Measurements from ENCODE around the gene GAS2L1. TPM values are rescaled to one million over a fixed set of nuclear protein-coding genes. Genes with fewer than 3 reads are reported as not detected.

GAS2L1 gene
- total RNA-seq, 1 experiment from 2014 or later, result 22.7 TPM

DNA sequence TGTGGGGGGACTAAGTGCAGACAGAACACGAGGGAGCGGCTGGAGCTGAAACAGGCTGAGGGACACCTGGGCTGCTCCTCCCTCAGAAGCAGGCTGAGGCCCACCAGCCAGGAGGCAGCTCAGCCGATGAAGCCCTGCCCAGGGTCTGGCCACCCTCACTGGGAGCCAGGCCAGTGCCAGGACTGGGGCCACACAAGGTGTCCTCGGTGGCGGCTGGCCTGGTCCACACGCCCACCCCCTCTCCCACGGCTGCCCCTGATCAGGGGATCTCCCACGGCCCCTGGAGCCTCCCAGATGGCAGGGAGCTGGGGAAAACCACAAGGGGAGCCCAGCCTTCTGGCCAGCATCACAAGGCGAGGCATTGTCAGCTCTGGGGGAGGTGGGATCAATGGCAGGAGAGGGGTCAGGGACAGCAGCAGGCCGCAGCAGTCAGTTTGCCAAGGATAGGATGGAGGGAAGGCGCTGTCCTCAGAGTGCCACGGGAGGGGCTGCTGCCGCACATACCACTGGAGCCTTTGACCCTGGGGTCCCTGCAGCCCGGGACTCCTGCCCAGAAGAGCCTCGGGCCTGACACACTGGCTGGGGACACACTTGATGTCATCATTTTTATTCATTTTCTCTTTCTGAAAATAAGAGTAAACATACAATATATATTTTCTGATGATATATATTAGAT, 20.8 kb downstream of the GAS2L1 start:
- H3K4me1 ChIP-seq (ENCODE audit: insufficient read depth, low read length, poor library complexity, severe bottlenecking), result no peaks in the 10 kb centered on the region

DNA sequence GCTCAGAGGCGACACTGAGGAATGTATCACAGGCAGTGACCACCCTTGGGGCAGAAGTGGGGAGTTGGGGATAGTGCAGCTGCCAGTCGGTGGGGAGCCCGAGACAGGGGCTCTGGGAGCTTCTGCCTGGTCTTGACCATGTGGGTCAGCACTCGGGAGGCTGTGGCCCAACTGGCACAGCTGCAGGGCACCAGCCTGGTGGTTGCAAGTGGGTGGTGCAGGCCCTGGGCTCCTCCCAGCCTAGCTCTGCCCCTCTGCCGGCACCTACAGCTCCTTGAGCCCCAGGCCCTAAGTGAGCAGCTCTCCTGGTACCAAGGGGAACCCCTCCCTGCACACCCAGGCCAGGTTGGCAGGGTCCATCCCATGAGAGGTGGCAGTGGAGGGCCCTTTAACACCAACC, 21.6 kb downstream of the GAS2L1 start:
- peaks cover 4% of the 10 kb centered on the region for H3K4me1 ChIP-seq (ENCODE audit: insufficient read depth, low read length, poor library complexity, severe bottlenecking)
- TF ChIP-seq EZH2 (IDR thresholded peaks at IDR 0.05; ENCODE audit: borderline replicate concordance, low read depth, low read length, poor library complexity, severe bottlenecking), result no peak
- TF ChIP-seq, protein P1, sequence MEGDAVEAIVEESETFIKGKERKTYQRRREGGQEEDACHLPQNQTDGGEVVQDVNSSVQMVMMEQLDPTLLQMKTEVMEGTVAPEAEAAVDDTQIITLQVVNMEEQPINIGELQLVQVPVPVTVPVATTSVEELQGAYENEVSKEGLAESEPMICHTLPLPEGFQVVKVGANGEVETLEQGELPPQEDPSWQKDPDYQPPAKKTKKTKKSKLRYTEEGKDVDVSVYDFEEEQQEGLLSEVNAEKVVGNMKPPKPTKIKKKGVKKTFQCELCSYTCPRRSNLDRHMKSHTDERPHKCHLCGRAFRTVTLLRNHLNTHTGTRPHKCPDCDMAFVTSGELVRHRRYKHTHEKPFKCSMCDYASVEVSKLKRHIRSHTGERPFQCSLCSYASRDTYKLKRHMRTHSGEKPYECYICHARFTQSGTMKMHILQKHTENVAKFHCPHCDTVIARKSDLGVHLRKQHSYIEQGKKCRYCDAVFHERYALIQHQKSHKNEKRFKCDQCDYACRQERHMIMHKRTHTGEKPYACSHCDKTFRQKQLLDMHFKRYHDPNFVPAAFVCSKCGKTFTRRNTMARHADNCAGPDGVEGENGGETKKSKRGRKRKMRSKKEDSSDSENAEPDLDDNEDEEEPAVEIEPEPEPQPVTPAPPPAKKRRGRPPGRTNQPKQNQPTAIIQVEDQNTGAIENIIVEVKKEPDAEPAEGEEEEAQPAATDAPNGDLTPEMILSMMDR (conservative IDR thresholded peaks at IDR 0.05; ENCODE audit: low read depth, low read length), result no peak
- CTCF ChIA-PET, result no interaction called here
- H3K9me3 ChIP-seq (ENCODE audit: low read depth, low read length, poor library complexity, severe bottlenecking), result no peaks in the 10 kb centered on the region
- no peak overlapping the region for H3K27ac ChIP-seq (ENCODE audit: low read depth, low read length, poor library complexity, severe bottlenecking)
- no peaks in the 10 kb centered on the region for H3K36me3 ChIP-seq (ENCODE audit: insufficient read depth, low read length, poor library complexity, severe bottlenecking)
- no peak for DNase-seq (ENCODE audit: low spot score)
- POLR2A ChIA-PET (ENCODE audit: low non-redundant PET), result no interaction called here
- intact Hi-C loops (cut with micrococcal nuclease; ENCODE audit: unreplicated experiment), result no loop called here
- H3K27me3 ChIP-seq (replicated peaks; ENCODE audit: insufficient read depth, low read depth, low read length, poor library complexity), result no peaks in the 10 kb centered on the region
- H3K4me3 ChIP-seq (ENCODE audit: low read depth, low read length, poor library complexity, severe bottlenecking), result no peak overlapping the region
- BruUV-seq (replicated peaks), result TSS peak; percentile 63

More for the DNA sequence above, 20.8 kb downstream of the GAS2L1 start:
- H3K36me3 ChIP-seq (ENCODE audit: insufficient read depth, low read length, poor library complexity, severe bottlenecking), result no peaks in the 10 kb centered on the region
- BruUV-seq (replicated peaks), result no TSS peak
- ChIA-PET CTCF (no interaction called here), POLR2A (ENCODE audit: low non-redundant PET) (no interaction called here)
- no peak overlapping the region for H3K4me3 ChIP-seq (ENCODE audit: low read depth, low read length, poor library complexity, severe bottlenecking)
- no peaks in the 10 kb centered on the region for H3K27me3 ChIP-seq (replicated peaks; ENCODE audit: insufficient read depth, low read depth, low read length, poor library complexity)
- intact Hi-C loops (cut with micrococcal nuclease; ENCODE audit: unreplicated experiment), result no loop called here
- DNase-seq (ENCODE audit: low spot score), result no peak
- H3K9me3 ChIP-seq (ENCODE audit: low read depth, low read length, poor library complexity, severe bottlenecking), result no peaks in the 10 kb centered on the region
- H3K27ac ChIP-seq (ENCODE audit: low read depth, low read length, poor library complexity, severe bottlenecking), result no peak overlapping the region
- TF ChIP-seq, protein P1 (conservative IDR thresholded peaks at IDR 0.05; ENCODE audit: low read depth, low read length), result no peak
- no peak for TF ChIP-seq EZH2 (IDR thresholded peaks at IDR 0.05; ENCODE audit: borderline replicate concordance, low read depth, low read length, poor library complexity, severe bottlenecking)

DNA sequence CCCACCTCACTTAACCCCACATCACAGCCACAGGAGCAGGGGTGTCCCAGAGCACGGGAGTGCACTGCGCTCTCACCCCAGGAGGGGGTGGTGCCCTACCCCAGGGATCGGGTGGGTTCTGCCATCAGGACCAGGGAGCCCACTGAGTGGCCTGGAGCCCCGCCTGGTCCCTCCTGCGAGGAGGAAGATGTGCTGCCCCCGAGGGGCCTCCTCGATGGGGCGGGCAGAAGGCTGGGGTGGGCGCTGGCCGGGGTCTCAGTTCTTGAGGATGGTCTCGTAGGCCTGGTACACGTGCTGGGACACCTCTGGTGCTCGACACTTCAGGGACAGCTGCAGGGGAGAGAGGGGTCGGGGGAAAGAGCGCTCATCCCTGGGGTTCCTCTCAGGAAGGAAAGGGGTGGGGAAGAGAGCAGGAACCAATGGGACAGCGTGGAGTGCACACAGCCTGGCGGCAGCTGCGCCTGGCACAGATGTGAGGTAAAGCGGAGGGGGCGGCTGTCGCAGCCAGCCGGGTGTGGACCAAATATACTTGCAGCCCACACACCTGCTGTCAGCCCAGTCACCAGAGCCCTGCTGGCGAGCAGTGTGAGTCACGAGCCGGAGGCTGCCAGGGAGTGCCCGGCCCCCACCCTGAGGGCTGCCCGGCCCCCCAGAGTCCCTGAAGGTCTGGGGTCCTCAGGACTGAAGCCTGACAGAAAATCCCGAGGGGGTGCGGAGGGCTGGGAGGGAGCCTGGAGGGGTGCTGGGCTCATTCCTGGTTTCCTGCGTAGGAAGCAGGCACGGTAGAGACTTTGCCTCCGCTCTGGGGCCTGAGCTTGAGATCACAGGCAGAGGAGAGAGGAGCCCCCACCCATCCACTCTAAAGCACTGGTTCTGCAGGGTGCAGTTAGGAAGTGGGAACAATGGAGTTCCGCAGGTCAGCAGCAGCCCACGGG, 22.4 kb downstream of the GAS2L1 start:
- no peak for DNase-seq (ENCODE audit: low spot score)
- ChIA-PET POLR2A (ENCODE audit: low non-redundant PET) (no interaction called here), CTCF (no interaction called here)
- TF ChIP-seq, protein P1 (conservative IDR thresholded peaks at IDR 0.05; ENCODE audit: low read depth, low read length), result no peak
- no peak for TF ChIP-seq EZH2 (IDR thresholded peaks at IDR 0.05; ENCODE audit: borderline replicate concordance, low read depth, low read length, poor library complexity, severe bottlenecking)
- Histone ChIP-seq H3K9me3 (ENCODE audit: low read depth, low read length, poor library complexity, severe bottlenecking) (no peaks in the 10 kb centered on the region), H3K27me3 (replicated peaks; ENCODE audit: insufficient read depth, low read depth, low read length, poor library complexity) (no peaks in the 10 kb centered on the region), H3K4me1 (ENCODE audit: insufficient read depth, low read length, poor library complexity, severe bottlenecking) (peaks cover 6% of the 10 kb centered on the region), H3K4me3 (ENCODE audit: low read depth, low read length, poor library complexity, severe bottlenecking) (no peak overlapping the region), H3K36me3 (ENCODE audit: insufficient read depth, low read length, poor library complexity, severe bottlenecking) (no peaks in the 10 kb centered on the region), H3K27ac (ENCODE audit: low read depth, low read length, poor library complexity, severe bottlenecking) (no peak overlapping the region)
- BruUV-seq (replicated peaks), result no TSS peak
- intact Hi-C loops (cut with micrococcal nuclease; ENCODE audit: unreplicated experiment), result no loop called here

Measured in A673 (cell line).